GM10248 (cell line): ENCODE measurements around the gene NTM.

Experiments
- CTCF ChIA-PET: fragments of 300-600 bp; sonication (Branson Sonifier 250); formaldehyde crosslinking; extraction: SDS; loops from one replicate; lab custom pipeline; 2021; ENCODE audit warnings: antibody characterized with exemption; lab: Yijun Ruan, JAX
- POLR2A ChIA-PET: fragments of 350-650 bp; sonication (Branson Sonifier 250); formaldehyde crosslinking; extraction: SDS; loops from one replicate; lab custom pipeline; 2020; ENCODE audit warnings: antibody characterized with exemption; lab: Yijun Ruan, JAX
- DNase-seq: peaks from one replicate; pipeline ENCODE4 v3.0.0; 2012; ENCODE audit errors: extremely low spot score
- TF ChIP-seq, protein P1 (sequence below): IDR thresholded peaks from 2 replicates; pipeline ENCODE4 v1.5.1; 2012; ENCODE audit warnings: mild to moderate bottlenecking, low read depth; ENCODE audit errors: extremely low read depth, missing control alignments, control extremely low read depth

NTM gene

DNA sequence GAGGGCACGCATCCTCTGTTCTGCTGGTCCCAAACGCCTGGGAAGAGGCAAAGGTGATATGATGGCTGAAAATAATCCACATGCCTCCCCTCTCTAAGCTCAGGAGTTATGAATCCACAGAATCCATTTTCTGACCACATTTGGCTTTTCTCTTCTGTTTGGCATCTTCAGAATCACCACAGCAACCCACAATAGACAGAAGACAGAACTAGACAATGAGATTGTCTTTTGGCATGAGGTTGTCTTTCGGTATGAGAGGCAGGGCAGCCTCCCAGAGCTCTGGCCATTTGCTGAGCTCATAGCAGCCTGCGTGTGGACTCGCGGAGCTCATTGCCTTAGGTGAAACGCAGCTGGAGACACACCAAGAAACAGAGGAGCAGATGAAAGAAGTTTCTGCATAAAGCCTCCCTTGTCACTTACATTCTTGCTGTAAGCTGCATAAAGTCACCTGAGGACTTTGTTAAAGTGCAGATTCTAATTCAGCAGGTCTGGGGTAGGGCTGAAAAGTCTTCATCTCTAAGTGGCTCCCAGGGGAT is 868.0 kb downstream of the NTM start:
- ChIA-PET CTCF (no interaction called here), POLR2A (no interaction called here)
- TF ChIP-seq, protein P1, sequence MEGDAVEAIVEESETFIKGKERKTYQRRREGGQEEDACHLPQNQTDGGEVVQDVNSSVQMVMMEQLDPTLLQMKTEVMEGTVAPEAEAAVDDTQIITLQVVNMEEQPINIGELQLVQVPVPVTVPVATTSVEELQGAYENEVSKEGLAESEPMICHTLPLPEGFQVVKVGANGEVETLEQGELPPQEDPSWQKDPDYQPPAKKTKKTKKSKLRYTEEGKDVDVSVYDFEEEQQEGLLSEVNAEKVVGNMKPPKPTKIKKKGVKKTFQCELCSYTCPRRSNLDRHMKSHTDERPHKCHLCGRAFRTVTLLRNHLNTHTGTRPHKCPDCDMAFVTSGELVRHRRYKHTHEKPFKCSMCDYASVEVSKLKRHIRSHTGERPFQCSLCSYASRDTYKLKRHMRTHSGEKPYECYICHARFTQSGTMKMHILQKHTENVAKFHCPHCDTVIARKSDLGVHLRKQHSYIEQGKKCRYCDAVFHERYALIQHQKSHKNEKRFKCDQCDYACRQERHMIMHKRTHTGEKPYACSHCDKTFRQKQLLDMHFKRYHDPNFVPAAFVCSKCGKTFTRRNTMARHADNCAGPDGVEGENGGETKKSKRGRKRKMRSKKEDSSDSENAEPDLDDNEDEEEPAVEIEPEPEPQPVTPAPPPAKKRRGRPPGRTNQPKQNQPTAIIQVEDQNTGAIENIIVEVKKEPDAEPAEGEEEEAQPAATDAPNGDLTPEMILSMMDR, result no peak
- DNase-seq, result no peak

DNA sequence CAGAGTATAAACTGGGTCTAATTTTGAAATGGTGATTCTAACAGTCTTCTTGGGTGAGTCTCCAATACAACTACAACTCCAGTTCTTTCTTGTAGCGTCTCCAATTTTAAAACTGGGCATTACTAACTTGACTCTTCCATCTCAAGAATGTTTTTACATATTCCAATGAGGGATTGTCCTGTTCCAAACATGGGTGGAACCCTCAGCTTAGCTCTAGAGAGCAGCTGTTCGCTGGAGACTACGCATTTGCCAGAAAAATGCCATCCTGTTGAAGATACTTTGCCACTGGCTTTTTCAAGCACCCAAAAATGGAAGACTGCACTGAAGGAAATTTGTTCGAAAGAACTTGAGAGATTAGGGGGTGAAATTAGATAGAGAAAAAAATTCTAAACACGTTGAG is 870.0 kb downstream of the NTM start:
- ChIA-PET POLR2A (no interaction called here), CTCF (no interaction called here)
- TF ChIP-seq, protein P1, result no peak
- no peak for DNase-seq

DNA sequence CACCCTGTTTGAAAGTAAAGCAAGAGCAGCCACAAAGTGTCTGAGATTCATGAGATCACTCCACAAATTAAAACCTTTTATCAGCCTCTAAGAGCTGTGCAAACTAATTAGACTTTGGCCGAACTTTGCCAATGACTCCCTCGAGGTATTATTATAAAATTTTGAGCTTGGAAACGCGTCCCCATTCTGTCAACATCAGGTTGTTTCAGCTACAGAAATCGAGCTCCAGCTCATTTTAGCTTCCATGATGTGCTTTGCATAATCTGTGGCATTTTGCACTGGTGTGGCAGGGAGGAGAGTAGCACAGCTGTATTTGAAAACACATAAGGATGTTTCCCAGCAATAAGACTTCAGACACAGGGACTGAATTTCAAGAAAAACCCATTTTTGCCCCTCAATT is 872.2 kb downstream of the NTM start:
- no peak for DNase-seq
- POLR2A ChIA-PET, result no interaction called here
- CTCF ChIA-PET, result interaction anchor here (0.9 to 1.1 kb wide), 2 partner anchors 9 to 44 kb away, joined by 3 to 4 read pairs; no protein-coding TSS in a partner anchor

DNA sequence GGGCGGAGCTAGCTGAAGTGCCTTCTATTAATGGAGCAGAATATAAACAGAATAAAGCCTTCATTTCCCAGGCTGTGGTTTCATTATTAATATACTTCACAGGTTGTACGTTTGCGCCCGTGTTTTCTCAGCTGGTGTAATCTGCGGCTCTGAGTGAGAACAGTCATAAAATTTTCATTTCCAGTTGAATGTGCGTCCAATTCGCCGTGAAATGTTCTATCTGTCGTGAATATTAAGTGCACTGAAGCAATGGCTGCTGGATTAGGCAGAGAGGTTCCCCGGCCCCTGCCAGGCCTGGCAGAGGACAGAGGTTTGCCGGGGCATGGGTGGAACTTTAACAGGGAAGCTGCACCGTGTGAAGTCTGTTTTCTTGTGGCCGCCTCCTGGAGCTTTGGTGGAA is 874.4 kb downstream of the NTM start:
- no peak for DNase-seq
- CTCF ChIA-PET, result no interaction called here
- POLR2A ChIA-PET, result no interaction called here
- TF ChIP-seq, protein P1, result no peak

More for the DNA sequence above, 872.2 kb downstream of the NTM start:
- TF ChIP-seq, protein P1, result no peak

DNA sequence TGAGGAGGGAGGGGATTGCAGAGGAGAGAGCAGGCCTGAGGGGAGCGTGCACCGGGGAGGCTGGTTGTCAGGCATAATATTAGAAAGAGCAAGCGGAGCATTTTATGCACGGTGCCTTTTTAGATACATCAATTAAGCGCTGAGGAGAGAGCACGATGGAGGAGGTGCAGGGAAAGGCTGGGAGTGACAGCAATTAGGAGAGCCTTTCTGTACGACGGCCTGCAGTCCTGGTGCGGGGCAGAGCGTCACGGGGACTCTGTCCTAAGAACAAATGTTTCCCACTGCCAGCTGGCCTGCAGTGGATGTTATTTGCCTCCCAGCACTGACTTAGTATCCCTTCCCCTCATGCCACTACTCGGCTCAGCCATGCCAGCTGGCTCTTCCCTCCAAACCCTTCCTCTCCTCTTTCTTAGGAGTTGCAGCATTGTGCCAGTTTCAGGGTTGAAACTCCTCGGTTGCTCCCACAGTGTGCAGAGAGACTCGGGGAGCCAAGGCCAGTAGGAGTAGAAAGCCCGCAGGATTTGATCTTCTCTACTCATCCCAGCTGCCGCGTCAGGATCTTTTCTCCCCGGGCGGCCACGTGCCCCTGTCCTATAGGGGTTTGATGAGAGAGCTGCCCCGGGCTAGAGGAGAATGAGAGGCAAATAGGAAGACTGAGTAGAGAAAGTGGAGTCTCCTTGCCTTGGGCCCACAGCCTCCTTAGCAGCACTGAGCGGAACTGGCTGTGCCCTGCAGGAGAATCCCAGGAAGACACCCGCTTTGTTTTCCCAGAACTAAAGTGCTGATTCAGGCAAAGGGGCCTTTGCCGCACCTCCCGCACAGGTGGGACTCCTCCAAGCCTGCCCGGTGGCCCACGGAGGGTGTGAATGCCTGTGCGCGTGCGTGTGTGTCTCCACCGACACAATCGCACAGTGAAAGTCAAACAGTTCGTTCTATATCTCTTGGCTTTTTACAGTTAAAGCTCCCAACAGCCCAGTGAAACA is 875.3 kb downstream of the NTM start:
- no peak for DNase-seq
- ChIA-PET CTCF (interaction anchor here (1.1 kb wide), 1 partner anchor 36 kb away, joined by 3 read pairs; no protein-coding TSS in a partner anchor), POLR2A (no interaction called here)
- TF ChIP-seq, protein P1, result no peak

DNA sequence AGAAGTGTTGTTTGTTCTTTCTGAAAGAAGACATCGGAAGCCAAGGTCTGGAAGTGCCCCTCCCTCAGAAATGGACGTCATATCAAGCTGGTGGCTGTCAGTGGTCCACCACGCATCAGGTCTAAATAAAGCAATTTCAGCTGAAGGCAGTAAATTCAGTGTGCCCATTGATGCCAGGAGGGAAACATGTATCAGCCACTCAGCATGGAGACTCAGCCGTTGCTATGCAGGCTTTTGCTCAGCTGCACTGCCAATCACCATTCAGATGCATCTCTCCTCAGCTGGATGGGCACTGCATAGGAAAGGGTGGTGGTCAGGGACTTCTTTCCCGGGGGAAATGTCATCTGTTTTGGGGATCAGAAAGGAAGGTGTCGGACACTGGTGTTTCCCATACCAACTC is 878.2 kb downstream of the NTM start:
- ChIA-PET POLR2A (no interaction called here), CTCF (no interaction called here)
- TF ChIP-seq, protein P1, result no peak
- DNase-seq, result no peak
